WTC11 (cell line): ENCODE results near the gene NRP2.

Experiments
- CREB1 ChIP-seq: sonication (generic); formaldehyde crosslinking; IDR thresholded peaks from 2 replicates; pipeline ENCODE4 v1.8.0; 2023; ENCODE audit warnings: mild to moderate bottlenecking, missing genetic modification reagents
- CREM ChIP-seq: sonication (generic); formaldehyde crosslinking; IDR thresholded peaks from 2 replicates; pipeline ENCODE4 v1.8.1; 2022; ENCODE audit warnings: mild to moderate bottlenecking, missing genetic modification reagents, moderate library complexity
- IRF1 ChIP-seq: sonication (generic); formaldehyde crosslinking; IDR thresholded peaks from 2 replicates; pipeline ENCODE4 v1.8.0; 2023; ENCODE audit warnings: missing genetic modification reagents
- MXD4 ChIP-seq: fragments of 250-450 bp; sonication (Bioruptor Pico); IDR thresholded peaks from 2 replicates; pipeline ENCODE4 v1.8.0; 2021; ENCODE audit warnings: mild to moderate bottlenecking, moderate library complexity, borderline replicate concordance
- NR2C2 ChIP-seq: sonication (generic); formaldehyde crosslinking; IDR thresholded peaks from 2 replicates; pipeline ENCODE4 v1.8.0; 2022; ENCODE audit warnings: mild to moderate bottlenecking, missing genetic modification reagents
- PRRX2 ChIP-seq: fragments of 250-450 bp; sonication (Bioruptor Pico); IDR thresholded peaks from 2 replicates; pipeline ENCODE4 v1.8.0; 2021; ENCODE audit warnings: mild to moderate bottlenecking
- SP1 ChIP-seq: sonication (generic); formaldehyde crosslinking; conservative IDR thresholded peaks from 2 replicates; pipeline ENCODE4 v1.8.1; 2022; ENCODE audit warnings: missing genetic modification reagents
- ZNF317 ChIP-seq: sonication (generic); formaldehyde crosslinking; IDR thresholded peaks from 2 replicates; pipeline ENCODE4 v1.8.1; 2023; ENCODE audit warnings: low read depth, mild to moderate bottlenecking, moderate library complexity, missing genetic modification reagents, borderline replicate concordance
- ZNF512 ChIP-seq: sonication (generic); formaldehyde crosslinking; IDR thresholded peaks from 2 replicates; pipeline ENCODE4 v1.8.1; 2022; ENCODE audit warnings: missing genetic modification reagents, borderline replicate concordance
- TF ChIP-seq, protein P1 (sequence below): fragments of 200-600 bp; IDR thresholded peaks from 2 replicates; pipeline ENCODE4 v1.8.0; 2022; ENCODE audit warnings: antibody characterized with exemption
- TF ChIP-seq, protein P2 (sequence below): fragments of 250-450 bp; sonication (Bioruptor Pico); IDR thresholded peaks from 2 replicates; pipeline ENCODE4 v2.1.2; 2022; ENCODE audit warnings: mild to moderate bottlenecking, moderate library complexity
- TF ChIP-seq, protein P3 (sequence below): sonication (generic); formaldehyde crosslinking; IDR thresholded peaks from 2 replicates; pipeline ENCODE4 v1.8.0; 2022; ENCODE audit warnings: mild to moderate bottlenecking, missing genetic modification reagents
- TF ChIP-seq, protein P4 (sequence below): sonication (generic); formaldehyde crosslinking; IDR thresholded peaks from 2 replicates; pipeline ENCODE4 v1.8.1; 2022; ENCODE audit warnings: mild to moderate bottlenecking, moderate library complexity, missing genetic modification reagents

DNA sequence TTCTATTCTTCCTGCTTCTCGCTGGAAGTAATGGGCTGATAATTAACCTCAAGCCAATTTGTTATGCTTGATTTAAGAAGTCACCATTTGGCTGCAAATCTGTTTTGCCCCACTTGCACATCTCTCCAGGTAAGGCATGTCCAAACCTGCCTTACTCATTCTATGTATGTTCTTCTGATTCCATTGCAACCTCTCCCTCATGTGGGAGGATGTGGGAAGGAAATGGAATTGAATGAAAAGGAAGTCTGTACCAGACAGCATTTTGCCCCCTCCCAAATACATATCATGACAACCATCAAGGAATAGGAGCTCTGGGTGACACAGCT, 131.7 kb downstream of the NRP2 start:
- TF ChIP-seq CREM (CRISPR knock-in tag): no peak
- TF ChIP-seq, protein P1, sequence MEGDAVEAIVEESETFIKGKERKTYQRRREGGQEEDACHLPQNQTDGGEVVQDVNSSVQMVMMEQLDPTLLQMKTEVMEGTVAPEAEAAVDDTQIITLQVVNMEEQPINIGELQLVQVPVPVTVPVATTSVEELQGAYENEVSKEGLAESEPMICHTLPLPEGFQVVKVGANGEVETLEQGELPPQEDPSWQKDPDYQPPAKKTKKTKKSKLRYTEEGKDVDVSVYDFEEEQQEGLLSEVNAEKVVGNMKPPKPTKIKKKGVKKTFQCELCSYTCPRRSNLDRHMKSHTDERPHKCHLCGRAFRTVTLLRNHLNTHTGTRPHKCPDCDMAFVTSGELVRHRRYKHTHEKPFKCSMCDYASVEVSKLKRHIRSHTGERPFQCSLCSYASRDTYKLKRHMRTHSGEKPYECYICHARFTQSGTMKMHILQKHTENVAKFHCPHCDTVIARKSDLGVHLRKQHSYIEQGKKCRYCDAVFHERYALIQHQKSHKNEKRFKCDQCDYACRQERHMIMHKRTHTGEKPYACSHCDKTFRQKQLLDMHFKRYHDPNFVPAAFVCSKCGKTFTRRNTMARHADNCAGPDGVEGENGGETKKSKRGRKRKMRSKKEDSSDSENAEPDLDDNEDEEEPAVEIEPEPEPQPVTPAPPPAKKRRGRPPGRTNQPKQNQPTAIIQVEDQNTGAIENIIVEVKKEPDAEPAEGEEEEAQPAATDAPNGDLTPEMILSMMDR: no peak
- no peak for TF ChIP-seq ZNF512 (CRISPR knock-in tag)
- TF ChIP-seq PRRX2 (CRISPR knock-in tag): no peak
- TF ChIP-seq, protein P2, sequence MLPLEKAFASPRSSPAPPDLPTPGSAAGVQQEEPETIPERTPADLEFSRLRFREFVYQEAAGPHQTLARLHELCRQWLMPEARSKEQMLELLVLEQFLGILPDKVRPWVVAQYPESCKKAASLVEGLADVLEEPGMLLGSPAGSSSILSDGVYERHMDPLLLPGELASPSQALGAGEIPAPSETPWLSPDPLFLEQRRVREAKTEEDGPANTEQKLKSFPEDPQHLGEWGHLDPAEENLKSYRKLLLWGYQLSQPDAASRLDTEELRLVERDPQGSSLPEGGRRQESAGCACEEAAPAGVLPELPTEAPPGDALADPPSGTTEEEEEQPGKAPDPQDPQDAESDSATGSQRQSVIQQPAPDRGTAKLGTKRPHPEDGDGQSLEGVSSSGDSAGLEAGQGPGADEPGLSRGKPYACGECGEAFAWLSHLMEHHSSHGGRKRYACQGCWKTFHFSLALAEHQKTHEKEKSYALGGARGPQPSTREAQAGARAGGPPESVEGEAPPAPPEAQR (CRISPR knock-in tag): no peak
- TF ChIP-seq CREB1 (CRISPR knock-in tag): no peak
- TF ChIP-seq, protein P3, sequence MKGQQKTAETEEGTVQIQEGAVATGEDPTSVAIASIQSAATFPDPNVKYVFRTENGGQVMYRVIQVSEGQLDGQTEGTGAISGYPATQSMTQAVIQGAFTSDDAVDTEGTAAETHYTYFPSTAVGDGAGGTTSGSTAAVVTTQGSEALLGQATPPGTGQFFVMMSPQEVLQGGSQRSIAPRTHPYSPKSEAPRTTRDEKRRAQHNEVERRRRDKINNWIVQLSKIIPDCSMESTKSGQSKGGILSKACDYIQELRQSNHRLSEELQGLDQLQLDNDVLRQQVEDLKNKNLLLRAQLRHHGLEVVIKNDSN: no peak
- TF ChIP-seq ZNF317: no peak
- TF ChIP-seq IRF1: no peak
- TF ChIP-seq MXD4 (CRISPR knock-in tag): no peak
- no peak for TF ChIP-seq SP1 (CRISPR knock-in tag)
- no peak for TF ChIP-seq NR2C2 (CRISPR knock-in tag)
- TF ChIP-seq, protein P4, sequence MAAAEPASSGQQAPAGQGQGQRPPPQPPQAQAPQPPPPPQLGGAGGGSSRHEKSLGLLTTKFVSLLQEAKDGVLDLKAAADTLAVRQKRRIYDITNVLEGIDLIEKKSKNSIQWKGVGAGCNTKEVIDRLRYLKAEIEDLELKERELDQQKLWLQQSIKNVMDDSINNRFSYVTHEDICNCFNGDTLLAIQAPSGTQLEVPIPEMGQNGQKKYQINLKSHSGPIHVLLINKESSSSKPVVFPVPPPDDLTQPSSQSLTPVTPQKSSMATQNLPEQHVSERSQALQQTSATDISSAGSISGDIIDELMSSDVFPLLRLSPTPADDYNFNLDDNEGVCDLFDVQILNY (CRISPR knock-in tag): no peak
